SK-N-MC (cell line): ENCODE results near the gene SPATA18.
"Not testable (repeated sequence)": the region's sequence is repeated elsewhere in the genome, so short reads cannot be mapped to it uniquely, and the experiment has no call there.

ENCODE experiments used
- DNase-seq: peaks from one replicate; pipeline ENCODE4 v3.0.0-alpha.2; 2011; ENCODE audit warnings: low read depth, low spot score
- H3K27ac ChIP-seq: fragments of 200-600 bp; sonication (generic); 2 replicates; pipeline ENCODE4 v1.5.1; 2016; ENCODE audit warnings: mixed run types
- H3K36me3 ChIP-seq: fragments of 200-600 bp; sonication (generic); 2 replicates; pipeline ENCODE4 v1.6.1; 2017; ENCODE audit warnings: antibody characterized with exemption, low read length, mixed read lengths; ENCODE audit not compliant: insufficient read depth
- H3K4me3 ChIP-seq: fragments of 200-600 bp; sonication (generic); 2 replicates; pipeline ENCODE4 v1.5.1; 2016
- H3K9ac ChIP-seq: fragments of 200-600 bp; sonication (generic); 2 replicates; pipeline ENCODE4 v1.8.0; 2017; ENCODE audit warnings: mixed run types, mixed read lengths; ENCODE audit not compliant: insufficient read length
- H3K9me3 ChIP-seq: fragments of 200-600 bp; sonication (generic); 2 replicates; pipeline ENCODE4 v1.6.1; 2017; ENCODE audit warnings: low read depth, mild to moderate bottlenecking, antibody characterized with exemption, low read length, moderate library complexity, mixed read lengths
- EZH2 ChIP-seq: fragments of 200-600 bp; sonication (generic); IDR thresholded peaks from one replicate; pipeline ENCODE4 v1.6.1; 2017; ENCODE audit warnings: antibody characterized with exemption
- FOXP2 ChIP-seq: optimal IDR thresholded peaks from 2 replicates; pipeline ENCODE3; 2011; ENCODE audit warnings: mild to moderate bottlenecking, moderate library complexity; ENCODE audit not compliant: insufficient read depth; ENCODE audit errors: extremely low read length, control extremely low read depth
- POLR2AphosphoS5 ChIP-seq: IDR thresholded peaks from 2 replicates; pipeline ENCODE4 v1.6.1; 2012; ENCODE audit warnings: mild to moderate bottlenecking, low read depth, low read length, borderline replicate concordance

The SPATA18 gene

DNA sequence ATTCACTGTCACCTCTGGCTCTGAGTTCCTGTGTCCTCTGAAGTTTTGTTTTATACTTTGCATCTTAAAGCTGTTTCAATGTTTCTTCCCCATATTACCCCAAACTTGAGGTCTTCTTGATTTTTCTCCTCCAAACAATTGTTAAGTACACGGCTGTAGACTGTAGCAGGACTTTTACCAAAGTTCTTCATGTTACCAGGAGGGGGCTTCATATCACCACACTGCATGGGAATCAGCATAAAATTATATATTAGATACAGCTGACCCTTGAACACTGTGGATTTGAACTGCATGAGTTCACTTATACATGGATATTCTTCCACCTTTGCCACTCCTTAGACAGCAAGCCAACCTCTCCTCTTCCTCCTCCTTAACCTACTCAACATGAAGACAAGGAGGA, 56.6 kb downstream of the SPATA18 start:
- TF ChIP-seq EZH2 = no peak
- TF ChIP-seq POLR2AphosphoS5 = no peak
- TF ChIP-seq FOXP2 = no peak
- H3K36me3 ChIP-seq = no peaks in the 10 kb centered on the region
- H3K9me3 ChIP-seq = no peaks in the 10 kb centered on the region
- H3K27ac ChIP-seq = no peak overlapping the region
- H3K4me3 ChIP-seq = no peak overlapping the region
- H3K9ac ChIP-seq = no peak overlapping the region
- no peak for DNase-seq

DNA sequence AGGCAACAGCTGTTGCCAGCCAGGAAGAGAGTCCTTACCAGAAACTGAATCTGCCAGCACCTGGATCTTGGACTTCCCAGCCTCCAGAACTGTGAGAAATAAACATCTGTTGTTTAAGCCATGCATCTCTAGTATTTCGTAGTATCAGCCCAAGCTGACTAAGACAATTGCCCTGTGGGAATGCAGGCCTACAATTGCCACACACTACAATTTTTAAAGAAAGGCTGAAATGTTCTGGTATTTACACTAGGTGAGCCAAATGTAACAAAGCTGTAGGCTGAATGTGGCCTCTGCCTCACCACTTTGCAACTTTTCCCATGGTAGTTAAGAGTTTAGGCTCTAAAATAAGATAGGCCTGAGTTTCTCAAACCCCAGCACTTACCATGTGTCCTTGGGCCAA, 59.1 kb downstream of the SPATA18 start:
- TF ChIP-seq FOXP2 (no peak), POLR2AphosphoS5 (no peak), EZH2 (no peak)
- Histone ChIP-seq H3K4me3 (no peak overlapping the region), H3K27ac (no peak overlapping the region), H3K9ac (no peak overlapping the region), H3K9me3 (no peaks in the 10 kb centered on the region), H3K36me3 (no peaks in the 10 kb centered on the region)
- DNase-seq = no peak

DNA sequence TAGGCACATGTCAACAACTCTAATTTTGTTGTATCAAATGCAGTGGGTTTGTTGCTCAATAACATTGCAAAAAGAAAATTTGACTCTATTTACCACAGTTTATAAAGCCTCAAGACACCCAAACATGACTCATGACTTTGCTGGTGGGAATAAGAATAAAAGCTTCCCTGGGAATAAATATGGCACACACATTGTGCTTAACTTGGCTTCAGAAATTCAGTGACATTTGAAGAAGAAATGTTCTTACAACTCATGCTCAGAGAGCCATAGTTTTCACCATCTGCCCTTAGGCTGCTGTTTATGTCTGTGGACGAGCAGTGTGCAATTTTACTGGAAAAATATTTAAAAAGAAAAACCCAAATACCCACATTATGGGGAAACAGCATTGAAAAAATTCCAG, 60.9 kb downstream of the SPATA18 start:
- no peaks in the 10 kb centered on the region for H3K36me3 ChIP-seq
- no peak overlapping the region for H3K9ac ChIP-seq
- H3K4me3 ChIP-seq = no peak overlapping the region
- TF ChIP-seq EZH2 = no peak
- TF ChIP-seq FOXP2 = no peak
- TF ChIP-seq POLR2AphosphoS5 = no peak
- DNase-seq = no peak
- no peak overlapping the region for H3K27ac ChIP-seq
- H3K9me3 ChIP-seq = no peaks in the 10 kb centered on the region

DNA sequence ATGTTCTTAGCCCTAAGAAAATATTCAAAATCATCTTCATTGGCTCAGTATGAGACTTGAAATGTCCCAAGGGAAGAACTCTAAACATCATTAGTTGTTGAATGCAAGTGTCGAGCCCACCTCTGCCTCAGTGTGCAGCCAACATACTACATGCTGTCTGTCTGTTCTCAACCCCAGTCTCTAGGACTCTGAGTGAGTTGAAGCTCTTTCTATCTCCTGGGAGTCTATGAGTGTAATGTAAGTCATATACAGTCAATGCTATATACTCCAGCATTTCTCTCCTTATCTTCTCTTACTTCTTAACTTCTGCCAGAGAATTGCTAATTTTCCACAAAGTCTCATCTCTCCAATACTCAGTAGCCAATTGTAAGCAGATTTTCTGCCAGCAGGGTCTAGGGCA, 61.3 kb downstream of the SPATA18 start:
- no peak overlapping the region for H3K9ac ChIP-seq
- no peak overlapping the region for H3K27ac ChIP-seq
- H3K4me3 ChIP-seq = no peak overlapping the region
- no peak for TF ChIP-seq EZH2
- TF ChIP-seq POLR2AphosphoS5 = no peak
- TF ChIP-seq FOXP2 = no peak
- DNase-seq = no peak
- H3K9me3 ChIP-seq = no peaks in the 10 kb centered on the region
- no peaks in the 10 kb centered on the region for H3K36me3 ChIP-seq

DNA sequence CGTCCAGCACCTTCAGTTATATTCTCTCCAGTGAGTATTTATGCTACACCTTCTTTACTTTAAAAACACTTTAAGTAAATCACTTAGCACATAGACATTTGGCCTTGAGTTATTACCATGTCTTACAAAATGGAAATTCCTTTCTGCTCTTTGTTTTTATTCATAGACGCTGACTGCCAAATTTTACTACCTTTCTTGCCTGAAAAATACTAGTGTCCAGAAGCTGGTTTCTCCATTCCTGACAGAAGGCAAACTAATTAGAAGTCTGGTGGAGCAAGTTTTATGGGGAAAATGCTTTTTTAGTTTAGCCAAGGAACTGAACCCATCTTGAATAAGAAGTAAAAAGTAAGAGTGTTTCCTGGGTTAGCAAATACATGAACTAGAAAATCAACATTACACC, 65.5 kb downstream of the SPATA18 start:
- no peaks in the 10 kb centered on the region for H3K36me3 ChIP-seq
- H3K9ac ChIP-seq = no peak overlapping the region
- DNase-seq = no peak
- no peak for TF ChIP-seq FOXP2
- TF ChIP-seq POLR2AphosphoS5 = no peak
- TF ChIP-seq EZH2 = no peak
- H3K4me3 ChIP-seq = no peak overlapping the region
- H3K9me3 ChIP-seq = no peaks in the 10 kb centered on the region
- H3K27ac ChIP-seq = no peak overlapping the region

DNA sequence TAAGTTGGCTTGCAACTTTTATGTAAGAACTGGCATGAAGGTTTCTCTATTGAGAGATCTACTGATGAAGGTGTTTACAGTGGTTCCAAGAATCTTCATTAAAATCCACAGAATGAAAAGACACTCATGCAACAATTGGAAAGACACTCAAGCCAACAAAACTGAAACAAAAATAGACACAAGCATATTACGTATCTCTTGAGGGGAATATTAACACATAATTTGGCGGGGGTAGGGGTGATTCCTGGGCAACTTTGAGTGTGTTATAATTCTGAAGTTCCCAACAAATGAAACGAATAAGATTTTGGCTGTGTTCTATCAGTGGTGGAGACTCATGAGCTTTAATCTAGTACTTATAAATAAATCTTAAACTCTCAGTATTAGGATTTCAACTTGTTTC, 75.1 kb downstream of the SPATA18 start:
- H3K27ac ChIP-seq = no peak overlapping the region
- DNase-seq = no peak
- no peak overlapping the region for H3K4me3 ChIP-seq
- H3K36me3 ChIP-seq = no peaks in the 10 kb centered on the region
- no peak overlapping the region for H3K9ac ChIP-seq
- TF ChIP-seq FOXP2 (no peak), POLR2AphosphoS5 (no peak)
- no peaks in the 10 kb centered on the region for H3K9me3 ChIP-seq

DNA sequence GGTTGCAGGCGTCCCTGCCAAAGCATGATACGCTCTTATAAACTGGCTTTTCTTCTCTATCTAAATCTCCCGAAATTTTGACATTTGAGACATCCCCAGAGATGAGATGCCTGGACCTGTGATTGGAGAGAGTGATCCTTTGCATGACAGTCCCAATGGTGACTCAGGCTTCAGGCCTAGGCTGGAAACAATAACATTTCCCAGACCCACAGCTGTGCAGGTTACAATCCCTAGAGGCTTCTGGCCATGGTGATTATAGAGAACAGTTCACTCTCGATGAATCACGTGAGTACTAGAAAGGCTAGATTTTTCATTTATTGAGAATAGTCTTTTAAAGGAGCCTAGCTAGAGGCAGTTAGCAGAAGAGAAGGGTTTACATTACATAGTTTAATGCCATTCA, 75.9 kb downstream of the SPATA18 start:
- no peak for DNase-seq
- no peak for TF ChIP-seq EZH2
- no peaks in the 10 kb centered on the region for H3K36me3 ChIP-seq
- no peak overlapping the region for H3K27ac ChIP-seq
- no peak overlapping the region for H3K4me3 ChIP-seq
- no peaks in the 10 kb centered on the region for H3K9me3 ChIP-seq
- H3K9ac ChIP-seq = no peak overlapping the region

DNA sequence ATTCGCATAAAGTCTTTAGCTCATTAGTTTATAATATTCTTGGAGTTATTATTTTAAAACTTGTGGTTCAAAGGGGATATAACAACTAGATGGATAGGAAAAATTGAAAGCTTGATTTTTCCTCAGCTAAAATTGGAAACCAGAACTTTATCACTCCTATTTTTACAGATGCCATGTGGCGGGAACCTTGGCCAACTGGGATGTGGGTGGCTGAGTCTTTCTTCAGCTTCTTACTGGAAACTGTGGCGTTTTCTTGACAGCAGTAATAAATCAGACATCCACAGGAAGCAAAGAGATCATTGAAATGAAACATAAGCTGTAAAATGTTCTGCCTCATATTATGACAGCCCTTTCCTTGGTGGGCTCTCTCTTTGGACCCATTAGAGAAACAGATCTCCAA, 84.1 kb downstream of the SPATA18 start:
- Histone ChIP-seq H3K9ac (no peak overlapping the region), H3K9me3 (no peaks in the 10 kb centered on the region), H3K27ac (no peak overlapping the region), H3K4me3 (no peak overlapping the region), H3K36me3 (no peaks in the 10 kb centered on the region)
- TF ChIP-seq EZH2 = no peak
- no peak for TF ChIP-seq POLR2AphosphoS5
- no peak for TF ChIP-seq FOXP2
- no peak for DNase-seq

DNA sequence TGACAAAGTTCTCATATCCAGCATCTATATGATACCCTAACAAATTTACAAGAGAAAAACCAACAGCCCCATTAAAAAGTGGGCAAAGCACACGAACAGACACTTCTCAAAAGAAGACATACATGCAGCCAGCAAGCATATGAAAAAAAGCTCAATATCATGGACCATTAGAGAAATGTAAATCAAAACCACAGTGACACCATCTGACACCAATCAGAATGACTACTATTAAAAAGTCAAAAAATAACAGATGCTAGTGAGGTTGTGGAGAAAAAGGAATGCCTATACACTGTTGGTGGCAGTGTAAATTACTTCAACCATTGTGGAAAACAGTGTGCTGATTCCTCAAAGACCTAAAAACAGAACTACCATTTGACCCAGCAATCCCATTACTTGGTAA, 86.0 kb downstream of the SPATA18 start:
- H3K36me3 ChIP-seq, DNase-seq: not testable (repeated sequence)

DNA sequence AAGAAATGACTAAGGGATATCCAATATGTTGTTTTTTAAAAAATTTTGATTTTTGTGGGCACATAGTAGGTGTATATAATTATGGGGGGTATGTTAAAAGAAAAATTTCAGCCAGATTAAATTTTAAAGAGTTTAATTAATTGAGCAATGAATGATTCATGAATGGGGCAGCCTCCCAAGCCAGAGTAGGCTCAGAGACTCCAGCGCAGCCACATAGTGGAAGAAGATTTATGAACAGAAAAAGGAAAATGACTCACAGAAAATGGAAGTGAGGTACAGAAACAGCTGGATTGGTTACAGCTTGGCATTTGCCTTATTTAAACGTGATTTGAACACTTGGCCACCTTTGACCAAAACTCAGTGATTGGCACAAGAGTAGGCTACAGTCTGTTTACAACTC, 91.7 kb downstream of the SPATA18 start:
- H3K9me3 ChIP-seq = no peaks in the 10 kb centered on the region
- no peak for DNase-seq
- no peak overlapping the region for H3K9ac ChIP-seq
- H3K4me3 ChIP-seq = no peak overlapping the region
- H3K36me3 ChIP-seq = no peaks in the 10 kb centered on the region
- no peak for TF ChIP-seq EZH2
- TF ChIP-seq FOXP2 = no peak
- TF ChIP-seq POLR2AphosphoS5 = no peak
- H3K27ac ChIP-seq = no peak overlapping the region

More for the DNA sequence above, 86.0 kb downstream of the SPATA18 start:
- not testable (repeated sequence) for H3K4me3 ChIP-seq, H3K9me3 ChIP-seq, H3K27ac ChIP-seq, H3K9ac ChIP-seq
